GM23338 (cell line): ENCODE data around the gene UST. TPM values are rescaled to one million over a fixed set of nuclear protein-coding genes. Genes with fewer than 3 reads are reported as not detected.

ENCODE experiments used
- CREB1 ChIP-seq: fragments of 250-450 bp; sonication (Bioruptor Pico); IDR thresholded peaks from 2 replicates; pipeline ENCODE4 v1.5.0; 2020; ENCODE audit warnings: low read depth, mild to moderate bottlenecking, moderate library complexity
- ETS1 ChIP-seq: IDR thresholded peaks from 2 replicates; pipeline ENCODE4 v1.6.1; 2016; ENCODE audit warnings: antibody characterized with exemption
- EZH2phosphoT487 ChIP-seq: fragments of 200-600 bp; sonication (generic); IDR thresholded peaks from one replicate; pipeline ENCODE4 v1.8.1; 2018; ENCODE audit warnings: antibody characterized with exemption; ENCODE audit not compliant: unreplicated experiment
- JUNB ChIP-seq: IDR thresholded peaks from one replicate; pipeline ENCODE4 v1.6.1; 2016; ENCODE audit warnings: antibody characterized with exemption; ENCODE audit not compliant: unreplicated experiment
- NANOG ChIP-seq: IDR thresholded peaks from 2 replicates; pipeline ENCODE4 v1.6.1; 2016; ENCODE audit warnings: antibody characterized with exemption, borderline replicate concordance
- POLR2AphosphoS5 ChIP-seq: IDR thresholded peaks from 2 replicates; pipeline ENCODE4 v1.6.1; 2016; ENCODE audit warnings: antibody characterized with exemption, low read depth
- REST ChIP-seq: IDR thresholded peaks from one replicate; pipeline ENCODE4 v1.6.1; 2018; ENCODE audit warnings: antibody characterized with exemption; ENCODE audit not compliant: unreplicated experiment
- ZNF114 ChIP-seq: fragments of 250-450 bp; sonication (Bioruptor Pico); IDR thresholded peaks from 2 replicates; pipeline ENCODE4 v1.5.0; 2020; ENCODE audit warnings: mild to moderate bottlenecking, moderate library complexity
- ZNF331 ChIP-seq: fragments of 250-450 bp; sonication (Bioruptor Pico); IDR thresholded peaks from 2 replicates; pipeline ENCODE4 v1.5.0; 2020; ENCODE audit warnings: low read depth, mild to moderate bottlenecking, moderate library complexity
- ZNF462 ChIP-seq: fragments of 250-450 bp; sonication (Bioruptor Pico); IDR thresholded peaks from 2 replicates; pipeline ENCODE4 v1.5.0; 2020; ENCODE audit warnings: mild to moderate bottlenecking, moderate library complexity
- polyA plus RNA-seq: library from polyadenylated mRNA; unstranded; fragments of >200 nt; fragmentation: Nextera tagmentation; extraction: Ambion mirVana; gene quantifications from 2 replicates; pipeline ENCODE4 v1.2.1, GENCODE V29; 2016
- total RNA-seq: library from RNA; depleted of rRNA; stranded (reverse); fragments of >200 nt; shearing (Covaris generic); gene quantifications from 2 replicates; pipeline ENCODE4 v1.2.3, GENCODE V29; 2014

UST gene
- total and polyA plus RNA-seq, 2 experiments from 2014 or later = 12.6 to 33.0 TPM

- TF ChIP-seq ZNF462 (CRISPR knock-in tag) (no peak), NANOG (no peak), JUNB (no peak), ZNF114 (CRISPR knock-in tag) (no peak), REST (no peak), ETS1 (no peak), CREB1 (no peak), ZNF331 (CRISPR knock-in tag) (no peak), POLR2AphosphoS5 (no peak), EZH2phosphoT487 (no peak)
Measured at GRCh38 chr6:149085557-149085938, 338.7 kb downstream of the UST start (continued).
